Measurements from ENCODE around the gene PRR36.

Gene PRR36

DNA sequence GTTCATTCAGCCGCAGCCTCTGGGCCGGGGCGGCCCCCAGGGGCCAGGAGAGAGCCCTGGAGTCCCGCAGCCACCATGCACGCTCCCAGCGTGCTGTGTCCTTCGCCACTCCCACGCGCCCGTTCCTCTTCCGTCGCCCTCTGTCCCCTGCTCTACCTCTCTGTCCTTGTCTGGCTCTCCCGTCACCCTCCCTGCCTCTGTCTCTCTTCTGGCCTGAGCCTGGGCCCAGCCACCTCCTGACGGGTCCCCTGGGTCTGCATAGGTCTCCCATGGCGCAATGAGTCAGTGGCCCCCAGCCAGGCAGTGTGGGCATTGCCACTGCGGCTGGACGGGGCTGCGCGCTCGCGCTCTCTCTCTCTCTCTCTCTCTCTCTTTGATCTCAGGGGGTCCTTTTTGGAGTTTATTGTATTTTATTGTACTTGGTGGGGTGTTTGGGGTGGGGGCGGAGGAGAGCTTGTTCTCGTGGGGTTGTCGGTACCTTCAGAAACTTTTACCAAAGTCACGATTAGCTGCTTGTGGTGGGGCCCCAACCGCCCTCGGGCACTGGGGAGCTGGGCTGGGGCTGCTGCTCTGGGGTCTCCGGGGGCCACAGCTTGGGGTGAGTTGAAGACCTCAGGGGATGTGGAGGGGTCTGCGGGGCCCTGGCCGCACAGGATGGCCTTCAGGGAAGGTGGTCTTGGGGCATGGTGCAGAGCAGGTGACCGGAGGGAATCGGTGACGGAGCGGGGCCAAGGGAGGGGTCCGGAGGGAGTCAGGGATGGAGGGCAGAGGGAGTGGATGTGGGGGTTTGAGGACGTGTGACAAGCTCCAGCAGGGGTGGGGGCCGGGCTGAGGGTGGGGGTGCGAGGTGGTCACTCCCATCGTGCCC, 38.7 kb upstream of the PRR36 start:
- no peak for DNase-seq

DNA sequence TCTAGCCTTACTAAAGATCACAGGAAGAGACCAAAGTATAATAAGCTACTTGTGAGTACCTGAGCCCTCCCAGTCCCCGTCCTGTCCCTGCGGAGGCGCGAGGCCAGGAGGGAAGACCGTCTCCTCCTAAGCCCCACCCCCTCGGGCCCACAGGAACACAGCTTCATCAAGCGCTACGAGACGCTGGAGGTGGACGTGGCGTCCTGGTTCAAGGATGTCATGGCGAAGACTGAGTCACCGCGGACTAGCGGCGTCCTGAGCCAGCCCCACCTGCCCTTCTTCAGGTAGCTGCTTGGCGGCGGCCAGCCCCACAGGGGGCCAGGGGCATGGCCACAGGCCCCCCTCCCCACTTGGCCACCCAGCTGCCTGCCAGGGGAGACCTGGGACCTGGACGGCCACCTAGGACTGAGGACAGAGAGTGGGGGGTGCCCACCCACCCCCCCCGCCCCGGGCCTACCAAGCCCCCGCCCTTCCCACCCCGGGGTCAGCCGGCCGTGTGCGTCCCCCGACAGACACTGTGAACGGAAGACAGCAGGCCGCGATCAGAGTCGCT, 38.0 kb upstream of the PRR36 start:
- DNase-seq, result no peak

DNA sequence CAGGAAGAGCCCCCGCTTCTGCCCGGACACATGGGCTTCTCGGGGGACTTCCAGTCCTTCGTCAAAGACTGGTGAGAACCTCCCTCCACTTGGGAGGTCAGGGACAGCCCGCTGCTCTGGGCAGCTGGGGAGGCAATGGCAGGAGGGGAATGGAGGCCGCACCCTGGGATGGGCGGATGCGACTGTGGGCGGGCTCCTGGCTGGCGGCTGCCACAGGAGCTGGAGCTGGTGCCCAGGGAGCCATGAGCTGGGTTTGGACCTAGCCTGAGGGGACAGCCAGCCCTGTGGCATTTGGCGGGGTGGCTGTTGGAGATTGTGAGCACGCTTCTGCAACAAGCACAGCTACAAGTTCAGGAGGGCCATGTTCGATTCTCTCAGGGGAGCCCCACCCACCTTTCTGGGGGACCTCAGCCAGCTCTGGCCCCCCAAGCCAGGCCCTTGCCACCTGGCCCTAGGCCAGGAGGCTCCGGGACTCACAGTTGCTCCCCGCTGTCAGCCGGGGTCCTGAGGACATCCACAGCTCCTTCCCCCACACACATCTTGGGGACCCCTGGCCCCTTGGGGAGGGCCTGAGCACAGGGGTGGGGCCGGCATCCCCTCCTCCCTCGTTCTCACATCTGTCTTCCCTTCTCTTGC, 37.4 kb upstream of the PRR36 start:
- no peak for DNase-seq

DNA sequence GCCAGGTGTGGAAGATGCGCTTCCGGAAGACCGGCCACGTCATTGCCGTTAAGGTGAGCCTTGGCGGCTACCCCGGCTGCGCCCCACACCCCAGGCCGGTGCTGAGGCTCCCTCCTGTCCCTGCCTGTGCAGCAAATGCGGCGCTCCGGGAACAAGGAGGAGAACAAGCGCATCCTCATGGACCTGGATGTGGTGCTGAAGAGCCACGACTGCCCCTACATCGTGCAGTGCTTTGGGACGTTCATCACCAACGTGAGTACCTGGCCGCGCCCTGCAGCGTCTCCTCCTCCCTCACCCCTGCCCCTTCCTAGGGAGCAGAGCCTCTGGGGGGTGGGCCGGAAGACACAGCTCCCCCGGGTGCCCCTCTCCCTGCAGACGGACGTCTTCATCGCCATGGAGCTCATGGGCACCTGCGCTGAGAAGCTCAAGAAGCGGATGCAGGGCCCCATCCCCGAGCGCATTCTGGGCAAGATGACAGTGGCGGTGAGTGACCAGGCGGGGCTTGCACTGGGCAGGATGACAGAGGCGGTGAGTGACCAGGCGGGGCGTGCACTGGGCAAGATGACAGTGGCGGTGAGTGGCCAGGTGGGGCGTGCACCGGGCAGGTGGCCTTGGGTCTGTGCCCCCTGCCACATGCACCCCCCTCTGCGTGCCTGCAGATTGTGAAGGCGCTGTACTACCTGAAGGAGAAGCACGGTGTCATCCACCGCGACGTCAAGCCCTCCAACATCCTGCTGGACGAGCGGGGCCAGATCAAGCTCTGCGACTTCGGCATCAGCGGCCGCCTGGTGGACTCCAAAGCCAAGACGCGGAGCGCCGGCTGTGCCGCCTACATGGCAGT, 36.4 kb upstream of the PRR36 start:
- no peak for DNase-seq

DNA sequence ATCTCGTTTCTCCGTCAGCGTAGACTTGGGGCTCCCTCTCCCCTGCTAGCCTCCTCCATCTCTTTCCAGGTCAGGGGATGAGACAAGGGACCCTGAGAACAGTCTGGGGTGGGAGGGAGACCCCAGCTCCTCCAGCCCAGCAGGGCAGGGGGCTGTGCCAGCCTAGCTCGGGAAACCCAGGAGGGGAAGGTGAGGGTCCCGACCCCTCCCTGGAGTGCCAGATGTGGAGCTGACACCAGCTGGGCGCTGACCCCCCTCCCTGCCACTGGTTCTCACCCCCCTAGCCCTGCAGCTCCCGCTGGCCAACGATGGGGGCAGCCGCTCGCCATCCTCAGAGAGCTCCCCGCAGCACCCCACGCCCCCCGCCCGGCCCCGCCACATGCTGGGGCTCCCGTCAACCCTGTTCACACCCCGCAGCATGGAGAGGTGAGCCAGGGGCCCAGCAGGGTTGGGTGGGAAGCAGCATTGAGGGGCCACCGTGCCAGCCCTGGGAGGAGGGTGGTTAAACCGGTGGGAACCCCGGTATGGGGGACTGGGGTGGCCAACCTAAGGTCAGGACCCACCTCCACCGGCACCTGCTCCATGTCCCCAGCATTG, 35.4 kb upstream of the PRR36 start:
- no peak for DNase-seq

DNA sequence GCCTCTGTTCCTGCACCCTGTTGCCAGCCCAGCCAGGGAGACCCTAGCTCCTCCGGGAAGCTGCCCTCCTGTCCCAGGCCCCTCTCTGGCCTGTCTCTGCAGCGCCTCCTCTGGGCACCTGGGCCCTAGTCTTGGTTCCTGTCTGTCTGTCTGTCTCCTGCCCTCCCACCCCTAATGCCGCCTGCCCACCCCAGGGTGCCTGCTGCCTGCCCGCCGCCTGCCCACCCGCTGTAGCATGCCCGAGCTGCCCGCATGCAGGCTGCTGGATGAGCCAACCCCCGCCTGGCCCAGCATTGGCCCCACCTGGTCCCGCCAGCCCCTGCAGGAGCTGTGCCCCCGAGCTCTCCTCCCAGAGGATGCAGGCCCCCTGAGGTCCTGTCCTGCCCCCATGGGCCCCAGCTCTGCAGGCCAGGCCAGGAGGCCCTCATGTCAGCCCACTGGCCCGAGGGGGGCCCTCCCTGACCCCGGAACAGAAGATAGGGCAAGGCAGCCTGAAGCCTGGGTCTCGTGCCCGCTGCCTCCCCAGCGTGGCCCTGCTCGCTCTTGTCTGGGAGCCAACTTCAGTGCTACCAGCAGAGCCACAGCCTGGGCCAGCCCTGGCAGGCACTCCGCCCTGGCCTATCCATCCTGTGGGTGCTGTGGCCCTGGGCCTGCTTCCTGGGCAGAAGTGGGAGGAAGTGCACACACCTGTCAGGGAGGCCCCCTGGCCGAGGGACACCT, 34.7 kb upstream of the PRR36 start:
- no peak for DNase-seq

DNA sequence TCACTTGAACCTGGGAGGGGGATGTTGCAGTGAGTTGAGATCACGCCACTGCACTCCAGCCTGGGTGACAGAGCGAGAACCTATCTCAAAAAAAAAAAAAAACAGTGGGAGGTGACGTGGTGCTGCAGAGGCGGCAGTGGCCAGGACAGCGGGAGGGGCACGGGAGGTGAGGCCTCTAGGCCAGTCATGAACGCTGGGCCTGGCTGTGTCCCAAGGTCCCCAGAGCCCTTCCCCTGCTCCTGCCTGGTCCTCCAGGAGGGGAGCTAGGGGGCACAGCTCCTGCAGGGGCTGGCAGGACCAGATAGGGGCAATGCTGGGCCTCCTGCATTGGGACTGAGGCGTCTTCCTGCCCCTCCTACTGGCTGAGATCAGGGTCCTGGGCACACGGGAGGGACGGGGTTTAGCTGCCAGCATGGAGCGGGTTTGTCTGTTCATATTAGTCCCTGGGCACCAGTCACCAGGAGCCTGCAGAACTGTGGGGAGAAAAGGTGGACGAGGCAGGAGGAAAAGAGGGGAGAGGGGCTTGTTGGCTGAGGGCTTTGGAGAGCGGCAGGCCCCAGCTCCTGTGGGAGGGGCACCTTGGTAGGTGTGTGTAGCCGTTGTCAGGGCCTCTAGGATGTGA, 34.0 kb upstream of the PRR36 start:
- no peak for DNase-seq

DNA sequence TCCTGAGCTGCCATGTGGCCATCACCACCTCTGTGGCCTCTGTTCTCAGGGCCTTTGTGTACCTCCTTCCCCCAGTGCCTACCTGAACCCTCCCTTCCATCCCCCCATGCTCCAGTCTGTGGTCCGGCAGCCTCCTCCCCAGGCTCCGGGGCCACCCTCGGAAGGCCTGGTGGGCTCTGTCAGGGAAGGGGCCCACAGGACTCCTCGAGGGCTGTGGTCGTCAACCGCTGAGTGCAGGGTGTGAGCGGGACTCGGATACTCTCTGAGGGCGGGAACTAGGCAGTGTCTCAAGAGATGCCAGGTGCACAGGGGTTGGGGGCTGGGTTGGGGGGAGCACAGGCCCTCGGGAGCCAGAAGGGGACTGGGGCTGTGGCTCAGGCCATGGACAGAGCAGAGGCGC, 33.4 kb upstream of the PRR36 start:
- no peak for DNase-seq

DNA sequence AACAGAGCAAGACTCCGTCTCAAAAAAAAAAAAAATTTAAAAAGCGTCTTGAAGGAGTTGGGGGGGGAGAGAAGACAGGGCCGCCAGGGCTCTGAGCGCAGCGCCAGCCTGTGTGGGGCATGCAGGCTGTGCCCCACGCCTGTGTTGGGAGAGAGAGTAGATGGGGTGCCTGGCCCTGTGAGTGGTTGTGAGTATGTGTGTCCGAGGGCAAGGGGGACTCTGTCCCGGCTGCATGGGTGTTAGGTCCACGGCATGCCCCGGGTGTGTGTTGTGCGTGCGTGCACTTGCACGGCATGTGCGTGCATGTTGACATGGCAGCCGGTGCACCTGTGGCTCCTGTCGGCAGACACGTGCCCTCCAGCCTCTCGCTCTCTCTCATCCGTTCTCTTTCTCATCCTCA, 32.9 kb upstream of the PRR36 start:
- DNase-seq, result no peak

DNA sequence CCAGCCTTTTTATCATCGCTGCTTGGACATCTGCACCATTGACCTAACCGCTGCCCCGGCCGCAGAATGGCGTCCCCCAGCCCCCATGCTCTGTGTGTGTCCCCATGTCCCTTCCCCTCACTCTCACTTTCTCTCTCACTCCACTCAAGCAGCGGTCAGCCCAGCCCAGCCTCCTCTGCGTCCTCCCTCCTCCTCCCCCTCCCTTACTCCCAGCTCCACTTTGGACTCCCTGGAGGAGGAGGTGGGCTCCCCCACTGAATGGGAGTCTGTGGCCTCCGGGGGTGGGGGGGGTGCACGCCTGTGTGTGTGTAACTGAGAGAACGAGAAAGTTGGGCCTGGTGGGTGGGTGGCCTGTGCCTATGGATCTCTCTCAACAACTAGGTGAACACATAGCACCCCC, 31.7 kb upstream of the PRR36 start:
- DNase-seq, result no peak

DNA sequence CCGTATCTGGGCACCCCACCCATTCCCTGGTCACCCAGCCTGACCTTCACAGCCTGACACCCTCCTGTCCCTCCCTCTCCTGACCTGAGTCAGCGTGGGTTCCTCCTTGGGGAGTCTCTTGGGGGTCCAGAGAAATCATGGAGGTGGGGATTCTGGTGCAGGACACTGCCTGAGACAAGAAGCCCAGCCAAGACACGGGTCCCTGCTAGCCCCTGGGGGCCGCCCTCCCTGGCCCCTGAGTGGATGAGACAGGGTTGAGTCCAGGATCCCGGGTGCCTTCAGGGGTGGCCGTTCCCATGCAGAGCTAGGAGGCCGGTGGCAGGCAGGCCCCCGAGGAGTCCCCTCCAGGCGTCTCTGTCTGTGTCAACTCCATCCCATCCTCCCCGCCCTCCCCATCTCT, 31.1 kb upstream of the PRR36 start:
- no peak for DNase-seq

DNA sequence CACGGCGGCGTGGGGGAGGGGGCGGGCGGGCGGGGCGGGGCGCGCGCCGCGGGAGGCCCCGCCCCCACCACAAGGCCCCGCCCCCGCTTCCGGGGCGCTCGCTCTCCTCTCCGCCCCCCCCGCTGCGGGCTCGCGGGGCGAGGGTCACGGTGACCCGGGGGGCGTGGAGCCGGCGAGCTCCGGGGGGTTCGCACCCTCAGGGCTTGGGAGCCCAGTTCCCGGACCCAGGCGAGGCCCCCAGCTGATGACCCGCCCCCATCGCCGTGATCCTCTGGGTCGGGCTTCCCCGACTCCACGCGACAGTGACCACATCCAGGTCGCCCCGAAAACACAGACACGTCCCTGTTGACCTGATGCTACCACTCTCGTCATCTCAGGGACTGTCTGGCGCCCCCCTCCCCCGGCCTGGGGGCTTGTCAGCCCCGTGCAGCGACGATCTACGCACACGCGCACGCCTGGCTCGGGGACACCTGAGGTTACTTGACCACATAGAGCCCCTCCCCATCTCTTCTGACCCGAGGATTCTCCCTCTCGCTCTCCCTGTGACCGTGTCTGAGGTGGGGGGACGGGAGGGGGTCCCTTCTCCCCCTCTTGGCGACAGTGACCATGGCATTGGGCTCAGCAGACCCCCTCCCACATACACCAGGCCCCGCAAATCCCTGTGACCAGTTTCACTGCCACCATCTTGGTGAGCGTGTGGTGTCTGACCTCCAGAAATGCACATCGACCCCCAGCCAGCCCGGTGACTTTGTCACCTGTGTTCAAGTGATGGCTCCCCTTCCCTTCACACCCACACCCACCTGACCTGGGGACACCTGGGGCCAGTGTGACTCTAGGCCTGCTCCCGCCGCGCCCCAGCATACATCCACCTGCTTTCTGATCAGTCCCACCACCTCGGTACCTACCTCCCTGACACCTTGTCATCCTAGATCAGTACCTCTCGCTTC, 30.2 kb upstream of the PRR36 start:
- DNase-seq, result no peak

DNA sequence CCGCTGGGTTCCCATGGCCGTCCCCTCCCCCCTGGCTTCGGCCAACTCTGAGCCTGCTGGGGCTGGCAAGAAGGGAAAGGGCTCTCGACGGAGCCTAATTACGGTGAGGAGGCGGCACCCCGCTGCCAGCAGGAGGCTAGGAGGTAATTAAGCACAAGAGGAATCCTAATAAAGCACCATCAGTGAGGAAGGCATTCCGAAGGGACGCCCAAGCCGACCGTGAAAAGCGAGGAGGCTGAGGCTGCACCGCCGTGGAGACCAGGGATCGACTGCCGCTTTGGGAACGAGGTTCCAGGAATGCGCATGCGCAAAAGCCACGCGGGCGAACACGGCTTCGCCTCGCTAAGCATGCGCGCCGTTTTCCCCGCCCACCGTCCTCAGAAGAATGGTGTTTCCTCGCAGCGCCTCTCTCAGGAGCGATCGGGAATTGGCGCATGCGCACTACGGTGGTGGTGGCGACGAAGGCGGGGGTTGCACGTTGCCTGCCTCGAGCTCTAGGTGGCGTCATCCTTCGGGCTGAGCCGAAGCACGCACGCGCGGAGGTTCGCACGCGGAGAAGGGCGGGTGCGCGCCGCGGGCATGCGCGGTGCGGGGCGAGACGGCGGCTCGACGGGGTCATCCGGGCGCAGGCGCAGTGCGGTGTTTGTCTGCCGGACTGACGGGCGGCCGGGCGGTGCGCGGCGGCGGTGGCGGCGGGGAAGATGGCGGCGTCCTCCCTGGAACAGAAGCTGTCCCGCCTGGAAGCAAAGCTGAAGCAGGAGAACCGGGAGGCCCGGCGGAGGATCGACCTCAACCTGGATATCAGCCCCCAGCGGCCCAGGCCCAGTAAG, 29.3 kb upstream of the PRR36 start, which contains the start of gene MAP2K7:
Gene MAP2K7 (plus strand): TSS at position 634 of the 830 bp plus-strand sequence. CDS start 68 bp downstream, at position 702.
- DNase-seq, result peak; percentile 97

DNA sequence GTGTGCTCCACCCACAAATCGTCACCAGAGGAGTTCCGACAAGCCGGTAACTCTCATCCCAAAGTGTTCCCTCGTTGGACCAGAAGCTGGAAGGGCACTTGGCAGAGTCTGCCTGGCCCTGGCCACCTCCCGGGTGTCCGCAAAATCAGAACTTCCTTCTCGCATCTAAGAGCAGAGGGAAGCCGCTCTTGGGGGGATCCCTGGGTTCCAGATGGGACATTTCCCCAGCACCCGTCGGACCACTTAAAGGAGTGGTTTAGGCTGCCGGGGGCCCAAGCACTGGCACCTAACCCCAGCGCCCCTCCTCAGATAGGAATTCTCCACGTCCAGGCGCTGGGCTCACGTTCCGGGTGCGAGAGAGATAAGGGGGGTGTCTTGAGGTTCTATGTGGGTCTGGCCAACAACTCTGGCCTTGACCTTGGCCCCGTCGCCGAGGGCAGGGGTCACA, 28.6 kb upstream of the PRR36 start:
- DNase-seq, result no peak

DNA sequence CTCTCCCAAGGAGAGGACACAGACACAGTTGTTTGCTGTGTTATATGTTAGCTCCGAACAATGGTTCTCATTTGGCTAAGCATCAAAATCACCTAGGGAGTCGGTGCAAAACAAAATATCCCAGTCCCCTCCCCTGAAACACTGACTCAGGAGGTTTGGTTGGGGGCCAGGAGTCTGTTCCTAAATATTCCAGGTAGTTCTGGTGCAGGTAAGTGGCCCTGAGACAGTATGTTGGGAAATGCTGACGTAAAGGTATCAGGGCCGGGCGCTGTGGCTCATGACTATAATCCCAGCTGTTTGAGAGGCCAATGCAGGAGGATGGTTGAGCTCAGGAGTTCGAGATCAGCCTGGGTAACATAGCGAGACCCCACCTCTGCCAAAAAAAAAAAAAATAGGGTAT, 27.1 kb upstream of the PRR36 start:
- DNase-seq, result no peak

DNA sequence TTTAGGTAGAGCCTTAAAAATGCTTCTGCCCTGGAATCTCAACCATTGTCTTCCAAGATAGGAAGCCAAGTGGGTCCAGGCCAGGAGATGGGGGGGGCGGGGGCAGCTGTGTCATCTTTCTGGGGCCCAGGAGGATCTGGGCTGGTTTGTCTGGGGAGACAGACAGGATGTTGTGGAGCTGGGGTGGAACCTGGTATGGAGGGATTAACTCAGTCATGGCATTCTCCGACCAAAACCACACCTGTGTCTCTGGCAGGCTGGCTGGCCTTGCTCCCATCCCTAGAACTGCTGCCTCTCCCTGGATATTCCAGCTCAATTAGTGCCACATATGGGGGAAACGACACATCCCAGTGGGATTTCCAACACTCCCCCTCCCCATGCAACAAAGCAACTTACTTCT, 26.7 kb upstream of the PRR36 start:
- no peak for DNase-seq

DNA sequence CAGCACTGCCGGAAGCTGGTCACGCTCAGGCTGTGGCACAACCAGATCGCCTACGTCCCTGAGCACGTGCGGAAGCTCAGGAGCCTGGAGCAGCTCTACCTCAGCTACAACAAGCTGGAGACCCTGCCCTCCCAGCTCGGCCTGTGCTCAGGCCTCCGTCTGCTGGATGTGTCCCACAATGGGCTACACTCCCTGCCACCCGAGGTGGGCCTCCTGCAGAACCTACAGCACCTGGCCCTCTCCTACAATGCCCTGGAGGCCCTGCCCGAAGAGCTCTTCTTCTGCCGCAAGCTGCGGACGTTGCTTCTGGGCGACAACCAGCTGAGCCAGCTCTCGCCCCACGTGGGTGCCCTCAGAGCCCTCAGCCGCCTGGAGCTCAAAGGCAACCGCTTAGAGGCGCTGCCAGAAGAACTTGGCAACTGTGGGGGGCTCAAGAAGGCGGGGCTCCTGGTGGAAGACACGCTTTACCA, 26.2 kb upstream of the PRR36 start:
- no peak for DNase-seq

DNA sequence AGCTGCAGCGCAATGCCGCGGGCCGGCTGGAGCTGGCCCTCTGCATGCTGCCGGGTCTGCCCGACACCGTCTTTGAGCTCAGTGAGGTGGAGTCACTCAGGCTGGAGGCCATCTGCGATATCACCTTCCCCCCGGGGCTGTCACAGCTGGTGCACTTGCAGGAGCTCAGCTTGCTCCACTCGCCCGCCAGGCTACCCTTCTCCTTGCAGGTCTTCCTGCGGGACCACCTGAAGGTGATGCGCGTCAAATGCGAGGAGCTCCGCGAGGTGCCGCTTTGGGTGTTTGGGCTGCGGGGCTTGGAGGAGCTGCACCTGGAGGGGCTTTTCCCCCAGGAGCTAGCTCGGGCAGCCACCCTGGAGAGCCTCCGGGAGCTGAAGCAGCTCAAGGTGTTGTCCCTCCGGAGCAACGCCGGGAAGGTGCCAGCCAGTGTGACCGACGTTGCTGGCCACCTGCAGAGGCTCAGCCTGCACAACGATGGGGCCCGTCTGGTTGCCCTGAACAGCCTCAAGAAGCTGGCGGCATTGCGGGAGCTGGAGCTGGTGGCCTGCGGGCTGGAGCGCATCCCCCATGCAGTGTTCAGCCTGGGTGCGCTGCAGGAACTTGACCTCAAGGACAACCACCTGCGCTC, 25.7 kb upstream of the PRR36 start:
- DNase-seq, result no peak

DNA sequence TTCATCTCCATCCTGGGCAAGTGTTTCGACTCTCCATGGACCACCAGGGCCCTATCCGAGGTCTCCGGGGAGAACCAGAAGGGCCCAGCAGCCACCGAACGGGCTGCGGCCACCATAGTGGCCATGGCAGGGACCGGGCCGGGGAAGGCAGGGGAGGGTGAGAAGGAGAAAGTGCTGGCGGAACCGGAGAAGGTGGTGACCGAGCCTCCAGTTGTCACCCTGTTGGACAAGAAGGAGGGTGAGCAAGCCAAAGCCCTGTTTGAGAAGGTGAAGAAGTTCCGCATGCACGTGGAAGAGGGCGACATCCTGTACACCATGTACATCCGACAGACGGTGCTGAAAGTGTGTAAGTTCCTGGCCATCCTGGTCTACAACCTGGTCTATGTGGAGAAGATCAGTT, 24.8 kb upstream of the PRR36 start:
- DNase-seq, result no peak

Measured in AML-193 (cell line).